K562 (cell line): ENCODE measurements around the gene CGA. TPM values are rescaled to one million over a fixed set of nuclear protein-coding genes. Genes with fewer than 3 reads are reported as not detected.

Experiments used
- ATAC-seq: fragments of 200-7000 bp; cut with Tn5 transposase; 3 replicates; pipeline ENCODE4 v1.9.1; 2020; ENCODE audit warnings: moderate library complexity
- BruUV-seq: library from RNA; stranded (reverse); fragments of 400-500 nt; replicated peaks from 2 replicates; lab custom pipeline; 2021; lab: Mats Ljungman, UMichigan
- CTCF ChIA-PET: fragments of 300-600 bp; formaldehyde crosslinking; extraction: SDS; loops from one replicate; lab custom pipeline; 2021; ENCODE audit warnings: low intra/inter-chr PET ratio; lab: Yijun Ruan, JAX
- POLR2A ChIA-PET: fragments of 300-600, 350-650 bp; sonication (Branson Sonifier 250); formaldehyde crosslinking; extraction: SDS; loops from one replicate; lab custom pipeline; 2021; ENCODE audit warnings: antibody characterized with exemption, inconsistent platforms; lab: Yijun Ruan, JAX
- DNase-seq, 4 experiments: peaks; one replicate each; pipeline versions ENCODE4 v3.0.0 to v3.0.0-alpha.2; 2011 to 2018; ENCODE audit warnings: low spot score in 3 of 4, mixed read lengths in 3 of 4; ENCODE audit errors: extremely low read depth in 1 of 4
- FAIRE-seq: peaks from 2 replicates; lab custom pipeline; 2011; peaks lifted over from hg19 to GRCh38; lab: Jason Lieb, UNC
- H2AFZ ChIP-seq: 2 replicates; pipeline ENCODE4 v1.6.0; 2011; ENCODE audit warnings: low read depth, low read length, control low read depth, inconsistent platforms
- H3K27ac ChIP-seq: fragments of 200-600 bp; 3 replicates; pipeline ENCODE4 v1.8.0; 2011; ENCODE audit warnings: low read depth, mild to moderate bottlenecking, control low read depth, inconsistent platforms, low read length, moderate library complexity, mixed read lengths; ENCODE audit errors: extremely low read depth
- H3K27me3 ChIP-seq, 2 experiments: fragments of 300-600 bp in 1 of 2; 2 replicates in 1 of 2; 3 replicates in 1 of 2; pipeline versions ENCODE4 v1.6.0 to v1.8.0; 2011; ENCODE audit warnings: inconsistent platforms in 2 of 2, low read length in 2 of 2, mild to moderate bottlenecking in 1 of 2, mixed read lengths in 1 of 2, moderate library complexity in 1 of 2; ENCODE audit not compliant: control insufficient read depth in 2 of 2, insufficient read depth in 2 of 2
- H3K36me3 ChIP-seq: fragments of 300-600 bp; 3 replicates; pipeline ENCODE4 v1.8.0; 2011; ENCODE audit warnings: mild to moderate bottlenecking, low read length, inconsistent platforms; ENCODE audit not compliant: control insufficient read depth, insufficient read depth
- H3K4me1 ChIP-seq, 2 experiments: fragments of 200-600 bp in 1 of 2; replicated peaks in 1 of 2; 2 replicates in 1 of 2; 3 replicates in 1 of 2; pipeline versions ENCODE4 v1.5.1 to v1.8.0; 2011; ENCODE audit warnings: inconsistent platforms in 2 of 2, low read length in 2 of 2, mild to moderate bottlenecking in 1 of 2, mixed read lengths in 1 of 2, moderate library complexity in 1 of 2; ENCODE audit not compliant: control insufficient read depth in 2 of 2, insufficient read depth in 2 of 2
- H3K4me2 ChIP-seq: 2 replicates; pipeline ENCODE4 v1.6.1; 2011; ENCODE audit warnings: low read length, control low read depth, inconsistent platforms, mixed read lengths; ENCODE audit not compliant: insufficient read depth
- H3K4me3 ChIP-seq: fragments of 200-600 bp; sonication (generic), shearing (Covaris generic); 2 replicates; pipeline ENCODE4 v1.5.1; 2016; ENCODE audit warnings: control low read depth, inconsistent platforms
- H3K79me2 ChIP-seq: fragments of 200-600 bp; 3 replicates; pipeline ENCODE4 v1.8.0; 2011; ENCODE audit warnings: low read length, inconsistent platforms; ENCODE audit not compliant: control insufficient read depth, insufficient read depth
- H3K9ac ChIP-seq, 2 experiments: 2 replicates each; pipeline versions ENCODE4 v1.6.0 to v1.6.1; 2011; ENCODE audit warnings: low read depth in 2 of 2, low read length in 2 of 2, control low read depth in 1 of 2, inconsistent platforms in 1 of 2, mild to moderate bottlenecking in 1 of 2, mixed read lengths in 1 of 2; ENCODE audit not compliant: insufficient read depth in 1 of 2
- H3K9me1 ChIP-seq: one replicate; pipeline ENCODE4 v1.6.0; 2011; ENCODE audit warnings: inconsistent platforms, mild to moderate bottlenecking, low read length, moderate library complexity; ENCODE audit not compliant: control insufficient read depth, insufficient read depth
- H3K9me3 ChIP-seq: replicated peaks from 2 replicates; pipeline ENCODE4 v1.5.1; 2011; ENCODE audit warnings: low read depth, low read length, inconsistent platforms; ENCODE audit not compliant: control insufficient read depth, insufficient read depth
- H4K20me1 ChIP-seq: replicated peaks from 2 replicates; pipeline ENCODE4 v1.6.1; 2011; ENCODE audit warnings: low read length, inconsistent platforms, mixed read lengths; ENCODE audit not compliant: control insufficient read depth, insufficient read depth
- ATF2 ChIP-seq: sonication (generic); formaldehyde crosslinking; IDR thresholded peaks from 2 replicates; pipeline ENCODE4 v1.8.1; 2022; ENCODE audit warnings: missing genetic modification reagents
- ZBTB17 ChIP-seq: fragments of 450-650 bp; formaldehyde crosslinking; IDR thresholded peaks from 2 replicates; pipeline ENCODE4 v1.4.0; 2020; ENCODE audit warnings: mild to moderate bottlenecking
- ZC3H11A ChIP-seq: IDR thresholded peaks from 2 replicates; pipeline ENCODE4 v1.6.1; 2012; ENCODE audit warnings: low read depth, low read length, improper control_type of control experiment
- ZNF696 ChIP-seq: fragments of 250-450 bp; sonication (Bioruptor Pico); conservative IDR thresholded peaks from 2 replicates; pipeline ENCODE4 v1.4.0; 2020; ENCODE audit warnings: mild to moderate bottlenecking, moderate library complexity
- WGBS: fragments of 100-300 bp; shearing (Covaris generic); methylation state at CpG from one replicate; pipeline ENCODE4 v1.1.6; 2016; ENCODE audit warnings: low coverage, mixed read lengths; ENCODE audit not compliant: insufficient coverage; ENCODE audit errors: missing lambda C conversion rate; 5-methylcytosine and 5-hydroxymethylcytosine counted together
- in situ Hi-C: fragments of 300-500 bp; cut with MboI; formaldehyde crosslinking; loops from 4 replicates; pipeline ENCODE4 v1.15.0; 2018; ENCODE audit warnings: inconsistent platforms, mixed read lengths
- intact Hi-C: fragments of 100-400 bp; cut with micrococcal nuclease; formaldehyde crosslinking; loops from 2 replicates; pipeline ENCODE4 v1.14.2; 2022
- polyA plus RNA-seq, 8 experiments: library from polyadenylated mRNA; depleted of rRNA in 4 of 8; stranded (reverse) in 5 of 8; unstranded in 3 of 8; fragments of >200 nt; fragmentation: Nextera tagmentation in 2 of 8; fragmentation: Illumina TruSeq in 1 of 8; extraction: Ambion mirVana in 2 of 8; extraction: Trizol in 1 of 8; gene quantifications; 2 replicates each; pipeline versions ENCODE4 v1.2.1 to v1.2.3, GENCODE V29; 2011 to 2014; ENCODE audit warnings: inconsistent platforms in 1 of 8, missing spikeins in 1 of 8
- total RNA-seq, 7 experiments: library from RNA; depleted of rRNA in 6 of 7; stranded (reverse); fragments of >200 nt in 6 of 7; fragmentation: Illumina TruSeq in 2 of 7; extraction: Trizol in 2 of 7; gene quantifications; 2 replicates each; pipeline versions ENCODE4 v1.2.1 to v1.2.3, GENCODE V29; 2011 to 2021; ENCODE audit warnings: low replicate concordance in 1 of 7
- TF ChIP-seq, protein P1 (sequence below): sonication (generic); formaldehyde crosslinking; IDR thresholded peaks from 2 replicates; pipeline ENCODE4 v1.5.0; 2020; ENCODE audit warnings: missing genetic modification reagents
- TF ChIP-seq, protein P2 (sequence below): sonication (generic); formaldehyde crosslinking; IDR thresholded peaks from 2 replicates; pipeline ENCODE4 v1.8.1; 2023; ENCODE audit warnings: mild to moderate bottlenecking, missing genetic modification reagents
- TF ChIP-seq, protein P3 (sequence below): fragments of 450-650 bp; IDR thresholded peaks from 2 replicates; pipeline ENCODE4 v1.6.1; 2016; ENCODE audit warnings: borderline replicate concordance

The CGA gene
- total and polyA plus RNA-seq, 9 of the 15 experiments (the other 6 are each of a cell fraction or from before 2014, with no cell fraction given) = 0.13 to 0.24 TPM; not detected in 7

DNA sequence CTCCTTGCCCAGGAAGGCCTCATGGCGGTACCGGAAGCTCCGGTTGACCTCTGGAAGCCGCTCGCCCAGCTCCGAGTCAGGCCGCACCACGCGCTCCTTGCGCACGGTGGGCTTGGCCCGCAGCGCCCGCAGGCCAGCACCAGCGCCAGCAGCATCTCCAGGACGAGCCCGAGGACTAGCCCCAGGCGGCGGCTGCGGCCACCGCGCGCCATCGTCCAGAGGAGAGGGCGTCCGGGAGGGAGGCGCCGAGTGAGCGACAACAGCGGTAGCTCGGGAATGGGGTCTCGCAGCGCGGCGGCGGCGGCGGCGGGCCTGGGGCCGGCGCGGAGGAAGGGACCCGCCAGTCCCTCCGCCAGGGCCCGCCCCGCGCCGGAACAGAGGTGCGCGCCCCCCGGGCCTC is 27.6 kb upstream of the CGA start (continued):
- TF ChIP-seq, protein P1, sequence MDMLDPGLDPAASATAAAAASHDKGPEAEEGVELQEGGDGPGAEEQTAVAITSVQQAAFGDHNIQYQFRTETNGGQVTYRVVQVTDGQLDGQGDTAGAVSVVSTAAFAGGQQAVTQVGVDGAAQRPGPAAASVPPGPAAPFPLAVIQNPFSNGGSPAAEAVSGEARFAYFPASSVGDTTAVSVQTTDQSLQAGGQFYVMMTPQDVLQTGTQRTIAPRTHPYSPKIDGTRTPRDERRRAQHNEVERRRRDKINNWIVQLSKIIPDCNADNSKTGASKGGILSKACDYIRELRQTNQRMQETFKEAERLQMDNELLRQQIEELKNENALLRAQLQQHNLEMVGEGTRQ (CRISPR knock-in tag) = no peak
- TF ChIP-seq, protein P2, sequence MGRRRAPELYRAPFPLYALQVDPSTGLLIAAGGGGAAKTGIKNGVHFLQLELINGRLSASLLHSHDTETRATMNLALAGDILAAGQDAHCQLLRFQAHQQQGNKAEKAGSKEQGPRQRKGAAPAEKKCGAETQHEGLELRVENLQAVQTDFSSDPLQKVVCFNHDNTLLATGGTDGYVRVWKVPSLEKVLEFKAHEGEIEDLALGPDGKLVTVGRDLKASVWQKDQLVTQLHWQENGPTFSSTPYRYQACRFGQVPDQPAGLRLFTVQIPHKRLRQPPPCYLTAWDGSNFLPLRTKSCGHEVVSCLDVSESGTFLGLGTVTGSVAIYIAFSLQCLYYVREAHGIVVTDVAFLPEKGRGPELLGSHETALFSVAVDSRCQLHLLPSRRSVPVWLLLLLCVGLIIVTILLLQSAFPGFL = no peak
- TF ChIP-seq ZBTB17 = no peak
- TF ChIP-seq, all 486 proteins: peak for 0

- BruUV-seq = no TSS peak
- Histone ChIP-seq H3K27me3 (no peaks in the 10 kb centered on the region; a peak in 1 of 5 replicates), H3K79me2 (no peaks in the 10 kb centered on the region)
- CTCF ChIA-PET = no interaction called here
- TF ChIP-seq ZNF696 = no peak
- TF ChIP-seq, protein P3, sequence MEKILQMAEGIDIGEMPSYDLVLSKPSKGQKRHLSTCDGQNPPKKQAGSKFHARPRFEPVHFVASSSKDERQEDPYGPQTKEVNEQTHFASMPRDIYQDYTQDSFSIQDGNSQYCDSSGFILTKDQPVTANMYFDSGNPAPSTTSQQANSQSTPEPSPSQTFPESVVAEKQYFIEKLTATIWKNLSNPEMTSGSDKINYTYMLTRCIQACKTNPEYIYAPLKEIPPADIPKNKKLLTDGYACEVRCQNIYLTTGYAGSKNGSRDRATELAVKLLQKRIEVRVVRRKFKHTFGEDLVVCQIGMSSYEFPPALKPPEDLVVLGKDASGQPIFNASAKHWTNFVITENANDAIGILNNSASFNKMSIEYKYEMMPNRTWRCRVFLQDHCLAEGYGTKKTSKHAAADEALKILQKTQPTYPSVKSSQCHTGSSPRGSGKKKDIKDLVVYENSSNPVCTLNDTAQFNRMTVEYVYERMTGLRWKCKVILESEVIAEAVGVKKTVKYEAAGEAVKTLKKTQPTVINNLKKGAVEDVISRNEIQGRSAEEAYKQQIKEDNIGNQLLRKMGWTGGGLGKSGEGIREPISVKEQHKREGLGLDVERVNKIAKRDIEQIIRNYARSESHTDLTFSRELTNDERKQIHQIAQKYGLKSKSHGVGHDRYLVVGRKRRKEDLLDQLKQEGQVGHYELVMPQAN = no peak
- no peak for TF ChIP-seq ZC3H11A
- no peak for TF ChIP-seq ATF2 (CRISPR knock-in tag)
- TF ChIP-seq, all 486 proteins: peak for 0
- ATAC-seq (no peak), DNase-seq (no peak), FAIRE-seq (no peak)
- Histone ChIP-seq H3K36me3 (no peaks in the 10 kb centered on the region), H4K20me1 (no peaks in the 10 kb centered on the region), H3K9me1 (no peaks in the 10 kb centered on the region), H2AFZ (no peak overlapping the region), H3K9ac (no peak overlapping the region), H3K4me1 (peaks cover 0 to 5% of the 10 kb centered on the region in 2 experiments; a peak in 1 of 5 replicates), H3K4me2 (no peak overlapping the region), H3K9me3 (no peaks in the 10 kb centered on the region), H3K27ac (no peak overlapping the region), H3K4me3 (no peak overlapping the region)
- intact Hi-C loops = no loop called here
- POLR2A ChIA-PET = interaction anchor here (1.4 kb wide), 1 partner anchor 28 kb away, joined by 3 read pairs; no protein-coding TSS in a partner anchor
- 1% methylated on average over 4 of the region's 4 CpGs for whole genome bisulfite sequencing
- in situ Hi-C loops = no loop called here
These were observed 23.1 kb upstream of the CGA start for GRCh38 chr6:87118054-87118453.
